GM12865 (cell line): ENCODE measurements around the gene MAP3K14.

Experiments
- DNase-seq: peaks from one replicate; pipeline ENCODE4 v3.0.0; 2010; ENCODE audit warnings: low read depth
- H3K4me3 ChIP-seq: 2 replicates; pipeline ENCODE4 v1.5.1; 2011; ENCODE audit warnings: mild to moderate bottlenecking, low read depth, low read length, control low read depth
- CTCF ChIP-seq: IDR thresholded peaks from 2 replicates; pipeline ENCODE4 v1.5.1; 2011; ENCODE audit warnings: low read length, control low read depth, low read depth, inconsistent platforms; ENCODE audit not compliant: insufficient read depth; ENCODE audit errors: missing control alignments

The MAP3K14 gene

DNA sequence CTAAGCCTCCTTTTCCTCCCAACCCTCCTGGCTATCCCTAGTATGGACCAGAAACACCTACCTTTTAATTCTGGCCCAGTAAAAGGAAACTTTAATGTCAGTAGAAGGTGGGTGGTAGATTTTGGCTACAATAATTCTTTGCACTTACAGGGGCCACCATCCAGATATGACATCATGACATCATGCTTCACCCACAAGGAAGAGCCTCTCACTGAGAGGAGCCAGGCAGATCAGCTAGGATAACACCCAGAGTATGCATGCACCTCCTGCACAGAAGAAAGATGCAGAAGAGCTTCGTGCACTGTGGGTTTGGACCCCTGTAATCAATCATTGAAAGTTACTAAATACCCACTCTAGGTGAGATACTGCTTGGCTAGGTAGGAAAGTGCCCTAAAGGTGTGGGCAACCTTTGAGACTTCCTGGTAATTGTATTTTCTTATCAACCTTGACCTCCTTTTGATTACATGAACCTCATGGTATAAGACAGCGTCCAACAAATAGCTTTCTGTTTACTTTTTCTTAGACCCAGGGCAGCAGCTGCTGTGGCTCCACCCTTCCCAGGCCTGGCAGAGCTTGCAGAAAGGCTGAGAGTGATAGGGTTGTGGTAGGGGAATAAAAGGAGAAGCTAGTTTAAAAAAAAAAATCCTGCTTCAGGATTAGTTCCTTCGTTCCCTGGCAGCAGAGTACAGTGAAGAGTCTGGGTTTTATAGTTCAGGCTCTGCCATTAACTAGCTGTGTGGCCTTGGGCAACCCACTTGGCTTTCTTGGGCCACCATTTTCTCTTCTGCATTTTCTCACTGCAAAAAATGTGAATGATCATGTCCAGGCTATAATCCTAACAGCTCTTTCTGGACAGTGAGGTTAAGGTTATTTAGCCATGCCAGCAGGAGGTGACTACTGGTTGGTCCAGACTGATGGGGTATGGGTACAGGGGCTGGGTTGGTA, 6.2 kb downstream of the MAP3K14 start:
- TF ChIP-seq CTCF: no peak
- peak overlapping the region; percentile 63; the same call in 1 of the 2 replicates for H3K4me3 ChIP-seq
- DNase-seq: no peak

- no peak for TF ChIP-seq CTCF
- no peak for DNase-seq
- H3K4me3 ChIP-seq: no peak overlapping the region
These were observed 7.4 kb downstream of the MAP3K14 start for GRCh38 chr17:45309400-45309799.

DNA sequence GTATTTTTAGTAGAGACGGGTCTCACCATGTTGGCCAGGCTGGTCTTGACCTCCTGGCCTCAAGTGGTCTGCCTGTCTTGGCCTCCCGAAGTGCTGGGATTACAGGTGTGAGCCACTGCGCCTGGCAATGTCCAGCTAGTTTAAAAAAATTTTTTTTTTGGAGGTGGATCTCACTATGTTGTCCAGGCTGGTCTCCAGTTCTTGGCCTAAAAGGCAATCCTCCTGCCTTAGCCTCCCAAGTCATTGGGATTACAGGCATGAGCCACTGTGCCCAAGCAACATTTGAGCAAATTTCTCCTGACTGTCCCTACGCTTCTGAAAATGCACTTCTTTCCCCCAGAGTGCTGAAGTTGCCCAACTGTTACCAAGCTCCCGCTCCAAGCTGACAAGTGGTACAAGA, 8.0 kb downstream of the MAP3K14 start:
- no peak for TF ChIP-seq CTCF
- H3K4me3 ChIP-seq: no peak overlapping the region
- DNase-seq: no peak

DNA sequence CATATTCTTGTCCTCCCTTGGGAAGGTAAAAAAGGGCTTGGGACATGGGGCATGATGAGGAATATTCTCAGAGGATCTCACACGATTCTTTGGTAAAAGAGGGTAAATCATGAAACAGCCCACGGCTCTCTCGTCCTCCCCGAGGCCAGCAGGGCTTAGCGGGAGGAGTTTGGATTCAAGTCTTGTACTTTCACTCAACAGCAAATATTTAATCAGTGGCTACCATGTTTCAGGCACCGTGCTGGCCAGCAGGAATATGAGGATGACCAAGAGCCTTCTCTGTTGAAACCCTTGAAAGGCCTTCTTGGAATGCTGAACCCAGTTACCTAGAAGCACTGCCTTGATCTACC, 8.8 kb downstream of the MAP3K14 start:
- no peak for TF ChIP-seq CTCF
- DNase-seq: no peak
- H3K4me3 ChIP-seq: peak overlapping the region; percentile 34

DNA sequence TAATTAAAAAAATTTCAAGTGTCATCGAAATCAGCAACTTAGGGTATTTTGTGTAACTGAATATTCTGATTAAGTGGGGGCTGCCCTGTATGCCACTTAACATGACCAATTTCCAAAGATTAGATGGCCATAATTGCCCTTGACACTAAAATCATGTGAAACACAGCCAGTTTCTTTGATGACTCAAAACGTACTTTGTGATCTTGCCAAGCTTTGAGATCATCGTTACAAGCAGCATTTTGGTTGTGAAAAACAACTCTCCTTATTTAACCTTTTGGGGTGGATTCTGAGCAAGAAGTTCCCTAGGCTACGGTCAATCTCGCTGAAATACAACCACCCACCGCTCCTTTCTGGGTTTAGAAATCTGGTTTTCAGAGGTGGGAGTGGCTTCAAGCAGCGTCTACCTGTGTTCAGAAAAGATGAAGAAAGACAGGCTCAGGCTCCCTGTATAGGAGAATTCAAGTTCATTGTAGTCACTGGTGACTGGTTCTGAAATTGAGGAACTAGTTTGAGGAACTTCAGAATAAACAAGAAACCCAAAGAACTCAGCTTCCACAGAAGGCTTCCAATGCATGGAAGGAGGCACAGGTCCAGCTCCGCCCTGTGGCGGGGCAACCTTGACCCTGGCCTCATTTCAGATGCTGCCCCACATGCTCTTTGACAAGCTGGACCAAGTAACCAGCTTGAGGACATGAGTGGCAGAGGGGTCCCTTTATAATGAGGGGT, 9.4 kb downstream of the MAP3K14 start:
- no peak for TF ChIP-seq CTCF
- H3K4me3 ChIP-seq: peak overlapping the region; percentile 34
- peak; percentile 91 for DNase-seq

GRCh38 chr17:45306623-45307022, 10.2 kb downstream of the MAP3K14 start:
- DNase-seq: no peak
- TF ChIP-seq CTCF: no peak
- H3K4me3 ChIP-seq: no peak overlapping the region
